Measurements from ENCODE around the gene MPZL1. TPM values are rescaled to one million over a fixed set of nuclear protein-coding genes. Genes with fewer than 3 reads are reported as not detected.

The MPZL1 gene
- total and polyA plus RNA-seq, 2 of the 8 experiments (the other 6 are each of a cell fraction or from before 2014, with no cell fraction given) = 37.8 to 120 TPM

DNA sequence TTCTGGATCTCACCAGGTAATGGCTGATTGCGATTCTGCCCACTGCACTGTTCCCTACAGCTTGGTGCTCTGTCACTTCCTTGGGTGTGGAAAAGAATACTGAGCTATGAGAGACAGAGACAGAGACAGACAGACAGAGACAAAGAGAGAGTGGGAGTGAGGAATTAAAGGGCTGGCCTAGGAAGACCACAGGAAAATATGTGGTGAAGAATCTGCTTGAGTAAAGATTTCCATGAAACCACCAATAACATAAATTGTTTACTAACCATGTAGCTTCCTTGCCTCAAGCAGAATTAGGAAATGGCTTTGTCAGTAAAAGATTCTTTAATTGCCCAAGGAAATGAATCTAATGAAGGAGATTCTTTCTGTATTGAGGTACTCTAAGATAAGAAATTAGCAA lies 54.4 kb downstream of the MPZL1 start (continued):
- TF ChIP-seq EP300 (IDR thresholded peaks at IDR 0.05; ENCODE audit: borderline replicate concordance in 1 of 2, low read depth in 2 of 2, low read length in 2 of 2) (no peak), RFX5 (IDR thresholded peaks at IDR 0.05; ENCODE audit: borderline replicate concordance, low read depth, low read length) (no peak), ZNF274 (IDR thresholded peaks at IDR 0.05; ENCODE audit: borderline replicate concordance, extremely low read depth, low read length) (no peak), HDAC2 (IDR thresholded peaks at IDR 0.05; ENCODE audit: borderline replicate concordance in 1 of 2, low read depth in 2 of 2, low read length in 2 of 2) (no peak), SP1 (IDR thresholded peaks at IDR 0.05; ENCODE audit: low read depth, low read length) (no peak), RAD21 (IDR thresholded peaks at IDR 0.05 in 1 of 2, conservative IDR thresholded peaks at IDR 0.05 in 1 of 2; ENCODE audit: low read depth in 2 of 2, low read length in 2 of 2) (no peak), MAFK (IDR thresholded peaks at IDR 0.05; ENCODE audit: low read depth, low read length) (no peak), POU5F1 (IDR thresholded peaks at IDR 0.05; ENCODE audit: low read depth, low read length) (no peak)
